Measurements from ENCODE around the gene ZNF471. TPM values are rescaled to one million over a fixed set of nuclear protein-coding genes. Genes with fewer than 3 reads are reported as not detected.

ZNF471 gene
- total and polyA plus RNA-seq, 10 of the 15 experiments (the other 5 are each of a cell fraction or from before 2014, with no cell fraction given), result 0.03 TPM; not detected in 9

DNA sequence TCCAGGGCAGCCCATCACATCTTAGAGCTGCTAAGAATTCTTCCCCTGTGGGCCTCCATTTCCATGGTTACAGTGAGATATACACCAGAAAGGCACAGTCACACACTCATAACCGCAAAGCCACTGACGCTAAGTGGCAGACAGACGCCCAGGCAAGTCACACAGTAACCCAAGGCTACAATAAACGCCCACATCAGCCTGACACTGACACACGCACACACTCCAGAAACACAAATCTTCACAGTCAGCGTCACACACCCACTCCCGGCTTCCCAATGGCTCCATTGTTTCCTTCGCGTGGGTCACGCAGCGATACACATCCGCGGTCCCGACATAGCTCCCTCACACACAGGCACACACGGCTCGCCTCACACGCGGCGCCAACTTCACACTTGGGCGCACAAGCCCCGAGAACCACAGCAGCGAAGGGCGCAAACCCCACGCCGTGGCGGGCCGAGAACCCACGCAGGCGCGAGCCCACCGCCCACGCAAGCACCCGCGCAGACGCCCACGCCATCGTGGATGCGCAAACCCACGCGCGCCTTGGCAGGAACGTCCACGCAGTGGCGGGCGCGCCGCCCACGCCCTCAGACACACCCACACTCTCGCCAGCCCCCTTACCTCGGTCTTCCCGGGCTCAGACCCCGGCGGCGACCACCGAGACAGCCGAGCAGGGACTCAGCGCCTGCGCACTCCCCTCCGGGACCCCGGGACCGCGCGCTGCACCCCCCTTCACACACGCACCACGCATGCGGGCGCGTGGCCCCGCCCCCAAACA lies 30.8 kb upstream of the ZNF471 start, which contains the start of gene ZNF667 (continued):
- TF ChIP-seq ATF2 (IDR thresholded peaks at IDR 0.05; ENCODE audit: low read length) (no peak), ZBTB33 (IDR thresholded peaks at IDR 0.05) (no peak)

- Histone ChIP-seq H3K4me1 (ENCODE audit: control insufficient read depth, insufficient read depth, low read length) (no peaks in the 10 kb centered on the region), H3K4me3 (no peak overlapping the region), H3K9me3 (replicated peaks; ENCODE audit: control insufficient read depth, insufficient read depth, low read length) (peaks cover 2% of the 10 kb centered on the region; the same call in 2 of the 3 replicates), H3K9ac (ENCODE audit: control insufficient read depth, insufficient read depth, low read length) (no peak overlapping the region), H4K20me1 (ENCODE audit: control insufficient read depth, insufficient read depth) (no peaks in the 10 kb centered on the region), H3K36me3 (ENCODE audit: control insufficient read depth in 2 of 2, insufficient read depth in 2 of 2, low read length in 1 of 2) (no peaks in the 10 kb centered on the region), H3K4me2 (ENCODE audit: control insufficient read depth, insufficient read depth) (no peak overlapping the region), H3K27ac (ENCODE audit: control insufficient read depth, insufficient read depth) (no peak overlapping the region), H2AFZ (ENCODE audit: control insufficient read depth, low read depth, low read length) (no peak overlapping the region), H3K79me2 (ENCODE audit: control insufficient read depth, insufficient read depth, low read length) (no peaks in the 10 kb centered on the region), H3K27me3 (replicated peaks in 1 of 2; ENCODE audit: control insufficient read depth in 2 of 2, insufficient read depth in 2 of 2, low read length in 1 of 2) (no peaks in the 10 kb centered on the region)
- ChIA-PET RAD21 (ENCODE audit: unreplicated experiment) (no interaction called here), CTCF (no interaction called here), SMC1A (ENCODE audit: uncharacterized antibody, unreplicated experiment) (no interaction called here), POLR2A (no interaction called here)
- intact Hi-C loops (cut with micrococcal nuclease; ENCODE audit: unreplicated experiment) (no loop called here), in situ Hi-C loops (cut with MboI) (no loop called here)
- DNase-seq (ENCODE audit: low read depth, low spot score) (no peak), FAIRE-seq (no peak), ATAC-seq (no peak)
- no TSS peak for BruUV-seq (replicated peaks)
- WGBS (ENCODE audit: insufficient coverage, insufficient replicate concordance, low lambda C conversion rate, missing lambda C conversion rate), result 64% methylated on average over 79 of the region's 80 CpGs
- TF ChIP-seq SUPT20H (IDR thresholded peaks at IDR 0.05; ENCODE audit: borderline replicate concordance, control insufficient read depth, low read depth, low read length) (no peak), SKIL (IDR thresholded peaks at IDR 0.05; ENCODE audit: low read depth, poor library complexity, severe bottlenecking) (no peak), KDM1A (IDR thresholded peaks at IDR 0.05; ENCODE audit: borderline replicate concordance) (no peak), POLR2A (IDR thresholded peaks at IDR 0.05; ENCODE audit: low read depth, low read length) (no peak)
- TF ChIP-seq, protein P1, sequence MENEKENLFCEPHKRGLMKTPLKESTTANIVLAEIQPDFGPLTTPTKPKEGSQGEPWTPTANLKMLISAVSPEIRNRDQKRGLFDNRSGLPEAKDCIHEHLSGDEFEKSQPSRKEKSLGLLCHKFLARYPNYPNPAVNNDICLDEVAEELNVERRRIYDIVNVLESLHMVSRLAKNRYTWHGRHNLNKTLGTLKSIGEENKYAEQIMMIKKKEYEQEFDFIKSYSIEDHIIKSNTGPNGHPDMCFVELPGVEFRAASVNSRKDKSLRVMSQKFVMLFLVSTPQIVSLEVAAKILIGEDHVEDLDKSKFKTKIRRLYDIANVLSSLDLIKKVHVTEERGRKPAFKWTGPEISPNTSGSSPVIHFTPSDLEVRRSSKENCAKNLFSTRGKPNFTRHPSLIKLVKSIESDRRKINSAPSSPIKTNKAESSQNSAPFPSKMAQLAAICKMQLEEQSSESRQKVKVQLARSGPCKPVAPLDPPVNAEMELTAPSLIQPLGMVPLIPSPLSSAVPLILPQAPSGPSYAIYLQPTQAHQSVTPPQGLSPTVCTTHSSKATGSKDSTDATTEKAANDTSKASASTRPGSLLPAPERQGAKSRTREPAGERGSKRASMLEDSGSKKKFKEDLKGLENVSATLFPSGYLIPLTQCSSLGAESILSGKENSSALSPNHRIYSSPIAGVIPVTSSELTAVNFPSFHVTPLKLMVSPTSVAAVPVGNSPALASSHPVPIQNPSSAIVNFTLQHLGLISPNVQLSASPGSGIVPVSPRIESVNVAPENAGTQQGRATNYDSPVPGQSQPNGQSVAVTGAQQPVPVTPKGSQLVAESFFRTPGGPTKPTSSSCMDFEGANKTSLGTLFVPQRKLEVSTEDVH (IDR thresholded peaks at IDR 0.05; ENCODE audit: low read depth, partially characterized antibody), result no peak
- TF ChIP-seq, protein P2, sequence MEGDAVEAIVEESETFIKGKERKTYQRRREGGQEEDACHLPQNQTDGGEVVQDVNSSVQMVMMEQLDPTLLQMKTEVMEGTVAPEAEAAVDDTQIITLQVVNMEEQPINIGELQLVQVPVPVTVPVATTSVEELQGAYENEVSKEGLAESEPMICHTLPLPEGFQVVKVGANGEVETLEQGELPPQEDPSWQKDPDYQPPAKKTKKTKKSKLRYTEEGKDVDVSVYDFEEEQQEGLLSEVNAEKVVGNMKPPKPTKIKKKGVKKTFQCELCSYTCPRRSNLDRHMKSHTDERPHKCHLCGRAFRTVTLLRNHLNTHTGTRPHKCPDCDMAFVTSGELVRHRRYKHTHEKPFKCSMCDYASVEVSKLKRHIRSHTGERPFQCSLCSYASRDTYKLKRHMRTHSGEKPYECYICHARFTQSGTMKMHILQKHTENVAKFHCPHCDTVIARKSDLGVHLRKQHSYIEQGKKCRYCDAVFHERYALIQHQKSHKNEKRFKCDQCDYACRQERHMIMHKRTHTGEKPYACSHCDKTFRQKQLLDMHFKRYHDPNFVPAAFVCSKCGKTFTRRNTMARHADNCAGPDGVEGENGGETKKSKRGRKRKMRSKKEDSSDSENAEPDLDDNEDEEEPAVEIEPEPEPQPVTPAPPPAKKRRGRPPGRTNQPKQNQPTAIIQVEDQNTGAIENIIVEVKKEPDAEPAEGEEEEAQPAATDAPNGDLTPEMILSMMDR (IDR thresholded peaks at IDR 0.05 in 2 of 3, conservative IDR thresholded peaks at IDR 0.05 in 1 of 3; ENCODE audit: control insufficient read depth in 2 of 3, extremely low read depth in 1 of 3, insufficient read depth in 1 of 3, low read depth in 3 of 3, low read length in 3 of 3), result no peak
These were observed 30.0 kb upstream of the ZNF471 start for GRCh38 chr19:56477429-56478338.

Data from GM12878 (cell line).